Heart left ventricle (tissue), 13 donors: ENCODE data around the gene ORAI2.

Experiments
- CTCF ChIP-seq, 12 donors: fragments of 200-600 bp; sonication (generic) in 4 of 12; IDR thresholded peaks; one replicate each; pipeline versions ENCODE4 v1.5.0 to v1.8.0; 2018 to 2022; ENCODE audit warnings: antibody characterized with exemption in 12 of 12, mild to moderate bottlenecking in 5 of 12
- POLR2A ChIP-seq, 2 donors: fragments of 450-650 bp; IDR thresholded peaks; one replicate each; pipeline ENCODE4 v1.6.1; 2017; ENCODE audit warnings: antibody characterized with exemption in 2 of 2, mild to moderate bottlenecking in 2 of 2, moderate library complexity in 2 of 2
- donor health status: ischemic (EF 13 %, LVEDD 7.1; RV severe dilation, severe dysfunction).
- donor health status: DM: no; HTN: yes; CAD: no.
- donor health status: DM: no; HTN: no; CAD: no.
- donor health status: ischemic (EF 25% LVEDD 6.9; RV normal size, moderate dysfunction).
- donor health status: ischemic (EF 25% LVEDD 5.7; RV mildly dilated, moderate dysfunction).
- donor health status: ischemic (EF 35%, LVEDD 5.7; RV mildly dilated, moderate dysfunction).
- donor health status: nonischemic (EF 11% LVEDD 7.7; RV severe dilation, severe dysfunction).
- donor health status: DM: yes; HTN: yes; CAD: no.
- donor health status: PGD.
- donor health status: ischemic (EF 29% LVEDD 5.4; RV normal size, mild dysfunction).
- donor health status: nonischemic (EF 23%, LVEDD 6.1; RV moderate dilation, normal function).

- TF ChIP-seq CTCF (IDR thresholded peaks at IDR 0.05): no peak
- TF ChIP-seq POLR2A (IDR thresholded peaks at IDR 0.05): no peak
These were observed 19.1 kb downstream of the ORAI2 start for GRCh38 chr7:102452451-102452850.
